Endothelial cell of umbilical vein (primary cell): ENCODE results near the gene LRP5.

ENCODE experiments used
- CTCF ChIP-seq, 2 donors: IDR thresholded peaks; 1 replicate in 1 of 2; 2 replicates in 1 of 2; pipeline ENCODE4 v1.5.1; 2011; ENCODE audit warnings: low read length in 2 of 2, mild to moderate bottlenecking in 2 of 2, moderate library complexity in 2 of 2, control low read depth in 1 of 2, inconsistent platforms in 1 of 2, low read depth in 1 of 2; ENCODE audit not compliant: insufficient read depth in 1 of 2; ENCODE audit errors: extremely low read depth in 1 of 2
- EZH2 ChIP-seq: IDR thresholded peaks from 2 replicates; pipeline ENCODE4 v1.6.1; 2012; ENCODE audit warnings: borderline replicate concordance, low read depth, mild to moderate bottlenecking, moderate library complexity, low read length, inconsistent platforms; ENCODE audit not compliant: severe bottlenecking
- JUN ChIP-seq: IDR thresholded peaks from 2 replicates; pipeline ENCODE4 v1.6.1; 2011; ENCODE audit warnings: borderline replicate concordance, low read depth; ENCODE audit not compliant: insufficient read length, insufficient read depth
- MAX ChIP-seq: IDR thresholded peaks from 2 replicates; pipeline ENCODE4 v1.6.1; 2011; ENCODE audit not compliant: insufficient read depth, insufficient read length
- POLR2A ChIP-seq: IDR thresholded peaks from 2 replicates; pipeline ENCODE4 v1.6.1; 2012; ENCODE audit warnings: low read depth, mild to moderate bottlenecking, control low read depth, low read length
- POLR2AphosphoS5 ChIP-seq: IDR thresholded peaks from 2 replicates; pipeline ENCODE4 v1.6.1; 2012; ENCODE audit warnings: low read depth, mild to moderate bottlenecking, control low read depth, low read length, moderate library complexity; ENCODE audit not compliant: insufficient read depth

- TF ChIP-seq CTCF (IDR thresholded peaks at IDR 0.05; ENCODE audit: extremely low read depth in 1 of 2, insufficient read depth in 1 of 2, low read depth in 1 of 2, low read length in 2 of 2) (no peak), JUN (no peak), MAX (no peak), POLR2AphosphoS5 (no peak), EZH2 (no peak), POLR2A (no peak)
These were observed 29.4 kb downstream of the LRP5 start for GRCh38 chr11:68341557-68342458.
